GM21526 (cell line): ENCODE data around the gene PAX8.
A peak's percentile ranks its signal among the peaks of the same experiment; 100 is the strongest.

Experiments used
- ATAC-seq: cut with Tn5 transposase; IDR thresholded peaks from one replicate; pipeline ENCODE4 v1.9.1; 2021; ENCODE audit warnings: moderate library complexity; ENCODE audit not compliant: unreplicated experiment, low FRiP score

PAX8 gene

DNA sequence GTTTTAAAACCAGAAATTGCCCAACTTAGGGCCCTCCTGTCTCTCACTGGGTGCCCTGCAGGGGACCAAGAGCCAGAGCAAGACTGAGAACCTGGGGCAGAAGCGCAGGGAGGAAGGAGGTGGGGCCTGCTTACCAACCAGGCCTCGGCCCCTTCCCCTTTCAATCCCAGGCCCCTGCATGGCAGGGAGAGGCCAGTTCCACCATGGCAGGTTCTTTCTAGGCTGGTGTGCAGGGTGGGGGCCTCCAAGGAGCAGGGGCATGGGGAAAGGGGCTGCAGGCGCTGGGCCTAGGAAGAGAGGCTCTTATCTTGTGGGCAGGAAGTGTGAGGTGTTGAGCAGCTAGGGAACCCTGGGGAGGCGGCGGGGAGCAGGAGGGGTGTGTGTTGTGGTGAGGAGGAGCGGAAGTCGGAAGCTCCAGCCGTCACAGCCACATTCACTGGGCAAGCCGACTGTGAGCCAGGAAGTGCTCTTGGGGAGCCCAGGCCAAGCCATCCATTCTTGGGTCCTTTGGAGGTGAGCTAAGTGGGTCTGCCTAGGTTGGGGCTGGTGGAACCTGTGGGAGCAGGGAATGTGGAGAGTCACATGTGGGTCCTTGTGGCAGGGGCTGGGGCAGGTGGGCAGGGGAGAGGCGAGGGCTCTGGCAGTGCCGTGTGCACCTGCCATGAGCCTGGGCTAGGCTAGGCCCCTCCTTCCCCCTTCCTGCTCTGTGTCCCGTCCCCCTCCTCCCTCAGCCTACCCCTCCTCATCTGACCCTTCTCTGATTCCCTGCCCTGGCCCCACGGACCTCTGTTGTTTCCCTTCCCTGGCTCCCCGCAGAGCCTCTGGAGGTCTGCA lies 105.0 kb downstream of the PAX8 start, which contains the start of gene PSD4:
TSS of gene PSD4 (plus strand) at position 430 of the 834 bp plus-strand sequence. CDS start 8,486 bp downstream, outside the sequence.
- ATAC-seq, result peak; percentile 82

GRCh38 chr2:113172721-113173541 lies 105.8 kb downstream of the PAX8 start:
- ATAC-seq, result no peak

DNA sequence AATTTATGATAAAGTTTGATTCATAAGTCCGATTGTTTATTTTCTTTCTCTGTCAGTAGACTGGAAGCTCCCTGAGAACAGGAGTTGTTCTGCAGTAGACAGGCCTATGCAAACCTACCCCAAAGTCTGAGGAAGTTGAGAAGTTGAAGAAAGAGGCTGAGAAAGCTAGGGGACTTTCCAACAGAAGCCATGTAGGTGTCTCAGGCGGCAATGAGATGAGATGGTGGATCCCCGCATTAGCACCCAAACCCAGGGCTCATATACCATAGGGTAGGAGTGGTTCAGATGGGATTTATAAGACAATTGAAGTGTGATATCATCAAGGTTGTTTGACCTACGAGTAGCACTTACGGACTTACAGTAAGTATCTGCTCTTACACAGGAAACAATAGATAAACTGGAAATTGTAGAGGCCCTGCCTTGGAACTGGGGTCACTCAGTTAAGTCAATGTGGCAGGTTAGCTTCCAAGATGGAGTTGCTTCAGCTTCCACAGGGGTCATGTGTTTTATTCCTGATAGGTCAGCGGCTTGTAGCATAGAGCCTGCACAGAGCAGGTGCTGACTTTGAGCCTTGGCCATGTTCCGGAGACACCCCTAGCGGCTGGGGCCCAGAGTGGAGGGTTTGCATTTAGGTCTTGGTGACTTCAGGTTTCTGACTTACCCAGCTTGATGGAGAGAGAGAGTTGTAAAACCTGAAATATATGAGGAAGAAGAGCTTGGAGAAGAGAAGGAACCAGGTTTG lies 107.2 kb downstream of the PAX8 start:
- ATAC-seq, result no peak

GRCh38 chr2:113169586-113169985 lies 109.1 kb downstream of the PAX8 start:
- ATAC-seq, result no peak

DNA sequence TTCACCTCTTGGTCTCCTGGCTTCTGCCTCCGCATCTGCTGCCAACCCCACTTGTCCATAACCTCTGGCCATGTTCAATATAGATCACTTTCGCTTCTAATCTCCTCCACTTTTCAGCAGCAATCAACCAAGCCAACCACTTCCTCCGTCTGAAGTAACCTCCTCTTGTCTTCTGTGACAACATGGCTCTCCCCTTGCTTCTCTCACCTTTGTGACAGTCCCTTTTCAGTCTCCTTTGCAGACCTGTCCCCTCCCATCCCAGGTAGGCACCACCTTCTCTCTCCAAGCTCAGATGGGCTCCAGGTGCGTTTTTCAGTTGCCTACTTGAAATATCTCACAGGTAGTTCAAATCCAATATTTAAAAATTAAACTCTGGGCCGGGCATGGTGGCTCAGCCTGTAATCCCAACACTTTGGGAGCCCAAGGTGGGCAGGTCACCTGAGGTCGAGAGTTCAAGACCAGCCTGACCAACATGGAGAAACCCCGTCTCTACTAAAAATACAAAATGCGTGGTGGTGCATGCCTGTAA lies 109.7 kb downstream of the PAX8 start:
- no peak for ATAC-seq

DNA sequence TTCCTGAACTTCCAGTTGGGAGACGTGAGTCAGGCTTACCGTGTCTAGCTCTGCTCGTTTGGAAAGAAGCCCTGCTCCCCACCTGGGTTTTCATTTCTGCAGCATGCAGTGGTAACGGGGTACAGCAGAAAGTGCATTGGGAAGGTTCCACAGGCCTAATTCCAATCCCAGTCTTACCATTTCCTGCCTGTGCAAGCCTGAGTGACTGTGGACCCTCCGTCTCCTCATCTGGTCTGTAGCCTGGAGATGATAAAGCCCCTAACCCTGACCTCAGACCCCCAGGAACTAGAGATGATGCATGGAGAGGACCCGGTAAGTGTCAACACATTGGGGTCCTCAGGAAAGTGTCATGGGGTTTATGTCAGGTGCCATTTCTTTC lies 110.8 kb downstream of the PAX8 start:
- no peak for ATAC-seq

DNA sequence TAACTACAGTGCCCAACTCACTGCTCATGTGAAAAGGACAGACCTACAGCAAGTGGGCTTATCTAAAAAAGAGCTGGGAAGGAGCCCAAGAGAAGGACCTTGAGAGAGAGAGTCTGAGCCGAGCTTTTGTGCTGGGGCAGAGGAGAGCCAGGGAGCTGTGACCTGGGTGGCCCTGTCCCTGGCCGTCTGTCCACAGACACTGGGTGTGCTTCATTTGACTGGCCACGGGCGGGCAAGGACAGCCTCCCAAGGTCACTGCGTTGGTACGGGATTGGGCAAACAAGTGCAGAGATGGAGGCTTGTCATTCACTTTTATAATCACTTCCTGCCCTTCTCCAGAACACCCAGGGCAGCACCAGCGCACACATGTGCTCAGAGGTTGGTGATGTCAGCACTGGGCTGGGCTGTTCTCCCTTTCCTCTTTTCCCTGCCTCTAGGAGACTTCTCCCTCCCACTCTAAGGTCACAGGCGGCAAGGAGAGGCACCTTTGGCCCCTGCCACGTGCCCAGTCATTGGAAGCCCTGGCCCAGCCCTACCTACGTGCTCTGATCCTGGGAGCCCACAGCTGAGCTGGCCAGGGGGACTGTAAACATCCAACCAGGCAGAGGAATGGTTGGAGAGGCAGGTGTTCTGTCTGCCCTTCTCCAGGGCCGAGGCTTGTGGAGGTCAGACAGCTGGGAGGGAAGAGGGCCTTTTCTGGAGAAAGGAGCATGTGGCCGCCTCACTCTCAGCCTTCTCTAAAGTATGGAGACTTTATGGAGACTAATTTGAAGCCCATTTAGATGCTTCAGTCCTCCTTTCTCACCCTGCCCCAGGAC lies 111.4 kb downstream of the PAX8 start:
- no peak for ATAC-seq

DNA sequence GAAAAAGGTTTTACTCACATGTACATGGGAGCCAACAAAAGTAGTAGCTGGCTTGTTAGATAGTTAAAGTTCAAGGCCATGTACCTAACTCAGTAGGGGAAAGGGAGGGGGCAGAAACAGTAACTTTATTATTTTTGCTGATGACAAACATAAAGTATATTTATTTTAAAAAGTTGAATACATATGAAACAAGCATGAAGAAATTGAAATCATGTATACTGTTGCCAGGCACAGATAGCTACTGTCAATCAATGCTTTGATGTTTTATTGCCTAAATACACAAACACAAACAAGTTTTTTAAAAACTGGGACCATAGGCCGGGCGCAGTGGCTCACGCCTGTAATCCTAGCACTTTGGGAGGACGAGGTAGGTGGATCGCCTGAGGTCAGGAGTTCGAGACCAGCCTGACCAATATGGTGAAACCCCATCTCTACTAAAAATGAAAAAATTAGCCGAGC lies 112.5 kb downstream of the PAX8 start:
- ATAC-seq, result no peak
